ENCODE measurements around the gene NR2F1-AS1.
"Not testable (repeated sequence)": the region's sequence is repeated elsewhere in the genome, so short reads cannot be mapped to it uniquely, and the experiment has no call there.

Gene NR2F1-AS1

GRCh38 chr5:93576994-93577853, 3.8 kb downstream of the NR2F1-AS1 start:
- no peak for DNase-seq (ENCODE audit: low spot score)

GRCh38 chr5:93575461-93576414, 5.3 kb downstream of the NR2F1-AS1 start:
- DNase-seq (ENCODE audit: low spot score) = no peak

- DNase-seq (ENCODE audit: low spot score) = no peak
These were observed 6.3 kb downstream of the NR2F1-AS1 start for GRCh38 chr5:93574491-93575305.

GRCh38 chr5:93573354-93574351, 7.4 kb downstream of the NR2F1-AS1 start:
- no peak for DNase-seq (ENCODE audit: low spot score)

GRCh38 chr5:93572608-93573353, 8.2 kb downstream of the NR2F1-AS1 start:
- DNase-seq (ENCODE audit: low spot score) = no peak

- no peak for DNase-seq (ENCODE audit: low spot score)
These were observed 8.9 kb downstream of the NR2F1-AS1 start for GRCh38 chr5:93572101-93572607.

GRCh38 chr5:93571114-93571949, 9.7 kb downstream of the NR2F1-AS1 start:
- DNase-seq (ENCODE audit: low spot score) = no peak

GRCh38 chr5:93570294-93571113, 10.5 kb downstream of the NR2F1-AS1 start:
- no peak for DNase-seq (ENCODE audit: low spot score)

GRCh38 chr5:93569300-93570160, 11.5 kb downstream of the NR2F1-AS1 start:
- no peak for DNase-seq (ENCODE audit: low spot score)

GRCh38 chr5:93567424-93567823, 13.6 kb downstream of the NR2F1-AS1 start:
- DNase-seq (ENCODE audit: low spot score) = no peak

GRCh38 chr5:93566091-93566490, 14.9 kb downstream of the NR2F1-AS1 start:
- no peak for DNase-seq (ENCODE audit: low spot score)

- DNase-seq (ENCODE audit: low spot score) = no peak
These were observed 23.9 kb downstream of the NR2F1-AS1 start for GRCh38 chr5:93557021-93557604.

GRCh38 chr5:93549594-93549993, 31.4 kb downstream of the NR2F1-AS1 start:
- not testable (repeated sequence) for DNase-seq (ENCODE audit: low spot score)

GRCh38 chr5:93545872-93546271, 35.1 kb downstream of the NR2F1-AS1 start:
- no peak for DNase-seq (ENCODE audit: low spot score)

GRCh38 chr5:93532370-93532769, 48.6 kb downstream of the NR2F1-AS1 start:
- DNase-seq (ENCODE audit: low spot score) = no peak

GRCh38 chr5:93521815-93522214, 59.2 kb downstream of the NR2F1-AS1 start:
- DNase-seq (ENCODE audit: low spot score) = not testable (repeated sequence)
